Tibial nerve (tissue), 4 donors: ENCODE results near the gene TMEM35A. TPM values are rescaled to one million over a fixed set of nuclear protein-coding genes. Genes with fewer than 3 reads are reported as not detected.
A peak's percentile ranks its signal among the peaks of the same experiment; 100 is the strongest.
"Not testable (repeated sequence)": the region's sequence is repeated elsewhere in the genome, so short reads cannot be mapped to it uniquely, and the experiment has no call there.

ENCODE experiments used
- DNase-seq, 2 donors: peaks; one replicate each; pipeline ENCODE4 v3.0.0-alpha.2; 2019; ENCODE audit warnings: low spot score in 2 of 2
- H3K27ac ChIP-seq, 4 donors: fragments of 200-600 bp; sonication (generic) in 3 of 4; one replicate each; pipeline ENCODE4 v1.5.1; 2017 to 2019; ENCODE audit warnings: mild to moderate bottlenecking in 1 of 4
- H3K27me3 ChIP-seq, 2 donors: fragments of 200-600 bp; sonication (generic) in 1 of 2; one replicate each; pipeline versions ENCODE4 v1.5.1 to v1.6.0; 2017 to 2019
- H3K36me3 ChIP-seq, 3 donors: fragments of 200-600 bp; sonication (generic); one replicate each; pipeline ENCODE4 v1.5.1; 2018 to 2019
- H3K4me1 ChIP-seq, 4 donors: fragments of 200-600 bp; sonication (generic) in 3 of 4; one replicate each; pipeline ENCODE4 v1.5.1; 2017 to 2019
- H3K4me3 ChIP-seq, 4 donors: fragments of 200-600 bp; sonication (generic) in 3 of 4; one replicate each; pipeline ENCODE4 v1.5.1; 2017 to 2019; ENCODE audit warnings: mild to moderate bottlenecking in 1 of 4, moderate library complexity in 1 of 4
- H3K9me3 ChIP-seq, 4 donors: fragments of 200-600 bp; sonication (generic) in 3 of 4; one replicate each; pipeline ENCODE4 v1.5.1; 2017 to 2019
- EP300 ChIP-seq, 2 donors: sonication (generic); formaldehyde crosslinking; IDR thresholded peaks; one replicate each; pipeline ENCODE4 v1.6.1; 2017; ENCODE audit warnings: antibody characterized with exemption in 2 of 2, mild to moderate bottlenecking in 1 of 2
- POLR2A ChIP-seq, 2 donors: fragments of 450-650 bp; IDR thresholded peaks; one replicate each; pipeline ENCODE4 v1.6.1; 2017; ENCODE audit warnings: antibody characterized with exemption in 2 of 2, mild to moderate bottlenecking in 2 of 2, moderate library complexity in 2 of 2
- WGBS, 2 donors: methylation state at CpG; one replicate each; pipeline ENCODE4 v1.1.5; 2018; 5-methylcytosine and 5-hydroxymethylcytosine counted together
- total RNA-seq, 4 donors: library from RNA; depleted of rRNA; stranded (reverse); fragments of >200 nt; gene quantifications; one replicate each; pipeline ENCODE4 v1.1.0, GENCODE V29; 2016
- TF ChIP-seq, protein P1 (sequence below), 5 experiments: fragments of 200-600 bp in 3 of 5; fragments of 450-650 bp in 2 of 5; sonication (generic) in 3 of 5; IDR thresholded peaks; one replicate each; pipeline ENCODE4 v1.5.1; 2016 to 2019; ENCODE audit warnings: antibody characterized with exemption in 5 of 5, mild to moderate bottlenecking in 3 of 5, moderate library complexity in 2 of 5

The TMEM35A gene
- total RNA-seq, 4 donors from 2014 or later: 0.30 to 2.7 (median 0.85) TPM

- Histone ChIP-seq H3K27me3 (no peaks in the 10 kb centered on the region), H3K36me3 (no peaks in the 10 kb centered on the region), H3K27ac (peak within 1 kb of the TSS; percentile 49 to 89 (median 78)), H3K4me1 (peaks cover 0 to 5% (median 0%) of the 10 kb centered on the region in 4 donors), H3K4me3 (peak within 1 kb of the TSS; percentile 39 to 59 (median 49)), H3K9me3 (no peaks in the 10 kb centered on the region)
- WGBS, 2 donors: 0 to 28% methylated on average over 24 to 43 of the region's 43 CpGs
- peak in 1 of 2 donors; percentile 58 for TF ChIP-seq EP300 (IDR thresholded peaks at IDR 0.05)
- no peak for TF ChIP-seq POLR2A (IDR thresholded peaks at IDR 0.05)
- TF ChIP-seq, protein P1, sequence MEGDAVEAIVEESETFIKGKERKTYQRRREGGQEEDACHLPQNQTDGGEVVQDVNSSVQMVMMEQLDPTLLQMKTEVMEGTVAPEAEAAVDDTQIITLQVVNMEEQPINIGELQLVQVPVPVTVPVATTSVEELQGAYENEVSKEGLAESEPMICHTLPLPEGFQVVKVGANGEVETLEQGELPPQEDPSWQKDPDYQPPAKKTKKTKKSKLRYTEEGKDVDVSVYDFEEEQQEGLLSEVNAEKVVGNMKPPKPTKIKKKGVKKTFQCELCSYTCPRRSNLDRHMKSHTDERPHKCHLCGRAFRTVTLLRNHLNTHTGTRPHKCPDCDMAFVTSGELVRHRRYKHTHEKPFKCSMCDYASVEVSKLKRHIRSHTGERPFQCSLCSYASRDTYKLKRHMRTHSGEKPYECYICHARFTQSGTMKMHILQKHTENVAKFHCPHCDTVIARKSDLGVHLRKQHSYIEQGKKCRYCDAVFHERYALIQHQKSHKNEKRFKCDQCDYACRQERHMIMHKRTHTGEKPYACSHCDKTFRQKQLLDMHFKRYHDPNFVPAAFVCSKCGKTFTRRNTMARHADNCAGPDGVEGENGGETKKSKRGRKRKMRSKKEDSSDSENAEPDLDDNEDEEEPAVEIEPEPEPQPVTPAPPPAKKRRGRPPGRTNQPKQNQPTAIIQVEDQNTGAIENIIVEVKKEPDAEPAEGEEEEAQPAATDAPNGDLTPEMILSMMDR (IDR thresholded peaks at IDR 0.05): no peak
- DNase-seq: peak; percentile 58 to 63
Observed at GRCh38 chrX:101051549-101052302, 27.0 kb upstream of the TMEM35A start, which contains the start of gene TRMT2B. Gene TRMT2B (minus strand): TSS chrX:101052111. CDS start chrX:101042289, 9,822 bp downstream.

GRCh38 chrX:101056551-101056950 is 22.1 kb upstream of the TMEM35A start:
- not testable (repeated sequence) for H3K9me3 ChIP-seq, H3K27me3 ChIP-seq, H3K36me3 ChIP-seq, H3K27ac ChIP-seq, DNase-seq, H3K4me1 ChIP-seq, H3K4me3 ChIP-seq
- 63 to 76% methylated on average over 4 of the region's 4 CpGs for WGBS, 2 donors

GRCh38 chrX:101057093-101057714 is 21.5 kb upstream of the TMEM35A start:
- Histone ChIP-seq H3K9me3 (no peaks in the 10 kb centered on the region), H3K27ac (no peak overlapping the region), H3K4me3 (no peak overlapping the region), H3K4me1 (no peaks in the 10 kb centered on the region), H3K27me3 (no peaks in the 10 kb centered on the region), H3K36me3 (no peaks in the 10 kb centered on the region)
- 65 to 68% methylated on average over 3 of the region's 3 CpGs for WGBS, 2 donors
- no peak for TF ChIP-seq POLR2A (IDR thresholded peaks at IDR 0.05)
- no peak for DNase-seq

GRCh38 chrX:101062176-101062575 is 16.5 kb upstream of the TMEM35A start:
- H3K36me3 ChIP-seq: no peaks in the 10 kb centered on the region
- H3K27ac ChIP-seq: no peak overlapping the region
- no peaks in the 10 kb centered on the region for H3K4me1 ChIP-seq
- no peaks in the 10 kb centered on the region for H3K9me3 ChIP-seq
- DNase-seq: no peak
- TF ChIP-seq POLR2A (IDR thresholded peaks at IDR 0.05) (no peak), EP300 (IDR thresholded peaks at IDR 0.05) (no peak)
- TF ChIP-seq, protein P1 (IDR thresholded peaks at IDR 0.05): no peak
- peaks cover 0 to 9% of the 10 kb centered on the region in 2 donors for H3K27me3 ChIP-seq
- H3K4me3 ChIP-seq: no peak overlapping the region

- H3K27ac ChIP-seq: no peak overlapping the region
- 76 to 82% methylated on average over 3 of the region's 3 CpGs for WGBS, 2 donors
- no peaks in the 10 kb centered on the region for H3K4me1 ChIP-seq
- DNase-seq: no peak
- no peaks in the 10 kb centered on the region for H3K36me3 ChIP-seq
- no peaks in the 10 kb centered on the region for H3K9me3 ChIP-seq
- H3K27me3 ChIP-seq: no peaks in the 10 kb centered on the region
- TF ChIP-seq, protein P1 (IDR thresholded peaks at IDR 0.05): no peak
- TF ChIP-seq EP300 (IDR thresholded peaks at IDR 0.05) (no peak), POLR2A (IDR thresholded peaks at IDR 0.05) (no peak)
- H3K4me3 ChIP-seq: no peak overlapping the region
Observed at GRCh38 chrX:101071582-101071981, 7.1 kb upstream of the TMEM35A start.

GRCh38 chrX:101079736-101080270 is 1.1 kb downstream of the TMEM35A start:
- no peak for DNase-seq
- Histone ChIP-seq H3K27me3 (peaks cover 0 to 25% of the 10 kb centered on the region in 2 donors), H3K4me3 (peak overlapping the region in 1 of 4 donors; percentile 48), H3K36me3 (no peaks in the 10 kb centered on the region), H3K27ac (no peak overlapping the region), H3K9me3 (no peaks in the 10 kb centered on the region), H3K4me1 (peaks cover 0 to 9% (median 0%) of the 10 kb centered on the region in 4 donors)
- WGBS, 2 donors: 36 to 51% methylated on average over 8 of the region's 8 CpGs
- TF ChIP-seq EP300 (IDR thresholded peaks at IDR 0.05) (no peak), POLR2A (IDR thresholded peaks at IDR 0.05) (no peak)
- TF ChIP-seq, protein P1 (IDR thresholded peaks at IDR 0.05): no peak
